NCI-H146 treated with DMSO at 0.1 percent for 48 hours (cell line): ENCODE measurements around the gene APOOL.
"Not testable (repeated sequence)": the region's sequence is repeated elsewhere in the genome, so short reads cannot be mapped to it uniquely, and the experiment has no call there.

Experiments used
- DNase-seq: peaks from one replicate; lab custom pipeline; 2025; ENCODE audit not compliant: unreplicated experiment; lab: John Stamatoyannopoulos, UW

Gene APOOL, protein sequence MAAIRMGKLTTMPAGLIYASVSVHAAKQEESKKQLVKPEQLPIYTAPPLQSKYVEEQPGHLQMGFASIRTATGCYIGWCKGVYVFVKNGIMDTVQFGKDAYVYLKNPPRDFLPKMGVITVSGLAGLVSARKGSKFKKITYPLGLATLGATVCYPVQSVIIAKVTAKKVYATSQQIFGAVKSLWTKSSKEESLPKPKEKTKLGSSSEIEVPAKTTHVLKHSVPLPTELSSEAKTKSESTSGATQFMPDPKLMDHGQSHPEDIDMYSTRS

DNA sequence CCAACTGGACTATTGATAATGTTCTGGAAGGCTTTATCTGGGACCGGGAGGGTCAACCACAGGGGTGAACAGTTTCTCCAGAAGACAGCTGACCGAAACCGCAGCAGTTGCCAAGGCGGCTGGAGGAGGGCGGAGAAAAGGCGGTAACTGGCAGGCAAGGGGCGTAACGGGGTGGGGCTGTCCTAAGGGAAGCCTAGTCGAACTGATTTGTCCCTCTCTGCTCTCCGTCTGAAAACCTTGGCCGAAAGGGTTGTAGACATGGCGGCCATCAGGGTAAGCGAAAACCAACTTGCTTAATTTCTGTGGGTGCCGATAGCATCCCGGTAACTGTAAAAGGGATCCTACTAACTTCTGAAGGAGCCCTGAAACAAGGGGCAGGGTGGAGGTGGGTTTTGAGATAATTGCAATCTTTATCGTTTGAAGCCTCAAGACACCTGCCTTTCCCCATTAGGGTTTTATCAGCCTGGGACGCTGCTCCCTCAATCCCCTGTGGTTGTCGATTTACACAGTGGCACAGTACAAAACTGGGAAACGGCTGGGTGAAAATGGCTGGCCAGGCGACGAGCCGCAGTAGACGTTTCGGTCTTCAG, at the start of gene APOOL:
Gene APOOL (plus strand): TSS at position 223 of the 590 bp plus-strand sequence. CDS start 36 bp downstream, at position 259.
- DNase-seq, result peak; percentile 81

DNA sequence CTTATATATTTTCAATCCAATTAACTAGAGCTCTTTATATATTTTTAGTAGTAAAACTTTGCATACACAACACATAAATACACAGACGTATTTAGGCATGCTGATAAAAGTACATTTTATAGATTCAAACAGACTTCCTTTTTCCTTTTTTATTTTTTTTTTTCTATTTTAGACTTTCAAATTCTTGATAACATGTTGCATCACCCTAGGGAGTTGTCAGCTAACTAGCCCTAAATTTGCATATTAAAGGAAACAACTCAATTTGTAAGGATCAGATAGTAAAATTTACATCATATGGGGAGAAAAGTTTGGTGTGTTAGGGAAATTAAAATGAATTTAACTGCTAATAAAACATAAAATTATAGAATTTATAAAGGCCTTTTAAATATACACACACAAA, 47.4 kb upstream of the APOOL start:
- no peak for DNase-seq

DNA sequence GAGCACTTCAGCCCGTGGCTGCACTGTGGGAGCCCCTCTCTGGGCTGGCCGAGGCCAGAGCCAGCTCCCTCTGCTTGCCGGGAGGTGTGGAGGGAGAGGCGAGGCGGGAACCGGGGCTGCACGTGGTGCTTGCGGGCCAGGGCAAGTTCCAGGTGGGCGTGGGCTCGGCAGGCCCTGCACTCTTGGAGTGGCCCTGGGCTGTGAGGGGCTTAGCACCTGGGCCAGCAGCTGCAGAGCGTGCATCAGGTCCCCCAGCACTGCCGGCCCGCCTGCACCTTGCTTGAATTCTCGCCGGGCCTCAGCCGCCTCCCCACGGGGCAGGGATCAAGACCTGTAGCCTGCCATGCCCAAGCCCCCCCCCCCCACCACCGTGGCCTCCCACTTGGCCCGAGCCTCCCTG, 28.9 kb upstream of the APOOL start:
- no peak for DNase-seq

DNA sequence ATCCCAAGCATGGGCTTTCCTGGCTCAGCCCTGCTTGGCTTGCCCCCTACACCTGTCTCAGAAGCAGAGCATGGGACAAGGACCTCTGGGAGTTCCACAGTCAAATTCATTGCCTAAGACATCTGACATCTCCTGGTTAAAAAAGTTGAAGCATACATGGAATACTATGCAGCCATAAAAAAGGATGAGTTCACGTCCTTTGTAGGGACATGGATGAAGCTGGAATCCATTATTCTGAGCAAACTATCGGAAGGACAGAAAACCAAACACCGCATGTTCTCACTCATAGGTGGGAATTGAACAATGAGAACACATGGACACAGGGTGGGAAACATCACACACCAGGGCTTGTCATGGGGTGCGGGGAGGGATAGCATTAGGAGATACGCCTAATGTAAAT, 11.9 kb upstream of the APOOL start:
- DNase-seq, result not testable (repeated sequence)

DNA sequence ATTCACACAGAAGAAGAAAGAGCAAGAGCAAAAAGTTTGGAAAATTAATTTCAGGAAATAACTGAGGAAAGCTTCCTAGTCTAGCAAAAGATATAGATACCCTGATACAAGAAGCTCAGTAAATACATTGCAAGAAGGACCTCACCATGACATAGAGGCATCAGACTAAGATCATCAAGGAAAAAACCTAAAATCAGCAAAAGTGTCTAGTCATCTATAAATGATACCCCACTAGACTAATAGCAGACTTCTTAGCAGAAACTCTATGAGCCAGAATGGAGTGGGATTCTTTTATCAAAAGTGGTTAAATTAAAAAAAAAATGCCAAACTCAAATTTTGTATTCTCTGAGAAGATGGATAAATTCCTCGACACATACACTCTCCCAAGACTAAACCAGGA, 10.5 kb upstream of the APOOL start:
- DNase-seq, result no peak

DNA sequence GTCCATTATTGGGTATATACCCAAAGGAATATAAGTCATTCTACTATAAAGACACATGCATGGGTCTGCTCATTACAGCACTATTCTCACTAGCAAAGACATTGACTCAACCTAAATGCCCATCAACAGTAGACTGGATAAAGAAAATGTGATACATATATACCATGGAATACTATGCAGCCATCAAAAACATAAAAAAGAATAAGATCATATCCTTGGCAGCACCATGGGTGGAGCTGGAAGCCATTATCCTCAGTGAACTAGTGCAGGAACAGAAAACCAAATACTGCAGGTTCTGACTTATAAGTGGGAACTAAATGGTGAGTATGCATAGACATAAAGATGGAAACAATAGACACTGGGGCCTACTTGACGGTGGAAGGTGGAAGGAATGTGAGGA, 2.3 kb upstream of the APOOL start:
- no peak for DNase-seq

DNA sequence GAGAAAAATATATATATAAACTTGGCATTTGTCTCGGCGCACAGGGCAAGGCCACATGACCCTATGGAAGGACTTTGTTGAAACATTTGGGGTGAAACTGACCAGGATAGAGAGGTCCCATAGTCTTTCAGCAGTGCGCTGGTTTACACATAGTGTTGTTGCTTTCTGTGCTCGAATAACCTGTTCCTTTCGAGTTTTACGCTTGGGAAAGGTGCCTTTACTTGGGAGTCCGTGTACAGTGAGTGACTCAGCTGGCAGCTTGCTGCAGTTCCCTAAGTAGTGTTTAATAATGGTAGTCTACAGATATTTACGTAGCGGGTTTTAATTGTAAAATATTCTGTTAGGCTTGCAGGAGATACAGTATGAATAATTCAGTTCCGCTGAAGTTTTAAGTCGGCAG, 578 bp downstream of the APOOL start:
- no peak for DNase-seq

DNA sequence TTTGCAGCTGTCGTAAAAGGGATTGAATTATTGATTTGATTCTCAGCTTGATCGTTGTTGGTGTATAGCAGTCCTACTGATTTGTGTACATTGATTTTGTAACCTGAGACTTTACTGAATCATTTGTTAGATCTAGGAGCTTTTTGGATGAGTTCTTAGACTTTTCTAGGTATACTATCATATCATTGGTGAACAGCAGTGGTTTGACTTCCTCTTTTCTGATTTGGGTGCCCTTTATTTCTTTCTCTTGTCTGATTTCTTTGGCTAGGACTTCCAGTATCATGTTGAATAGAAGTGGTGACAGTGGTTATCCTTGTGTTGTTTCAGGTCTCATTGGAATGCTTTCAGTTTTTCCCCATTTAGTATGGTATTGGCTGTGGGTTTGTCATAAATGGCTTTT, 8.4 kb downstream of the APOOL start:
- DNase-seq, result no peak

DNA sequence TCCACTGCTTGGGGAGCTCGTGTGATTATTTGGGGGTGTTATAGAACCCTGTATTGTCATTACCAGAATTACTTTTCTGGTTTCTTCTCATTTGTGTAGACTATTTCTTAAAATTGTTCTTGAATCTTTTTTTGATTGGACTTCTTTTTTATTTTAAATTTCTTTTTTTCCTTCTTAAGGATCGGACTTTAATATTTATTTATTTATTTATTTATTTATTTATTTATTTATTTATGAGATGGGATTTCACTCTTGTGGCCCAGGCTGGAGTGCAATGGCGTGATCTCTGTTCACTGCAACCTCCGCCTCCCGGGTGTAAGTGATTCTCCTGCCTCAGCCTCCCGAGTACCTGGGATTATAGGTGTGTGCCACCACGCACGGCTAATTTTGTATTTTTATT, 11.7 kb downstream of the APOOL start:
- DNase-seq, result not testable (repeated sequence)

DNA sequence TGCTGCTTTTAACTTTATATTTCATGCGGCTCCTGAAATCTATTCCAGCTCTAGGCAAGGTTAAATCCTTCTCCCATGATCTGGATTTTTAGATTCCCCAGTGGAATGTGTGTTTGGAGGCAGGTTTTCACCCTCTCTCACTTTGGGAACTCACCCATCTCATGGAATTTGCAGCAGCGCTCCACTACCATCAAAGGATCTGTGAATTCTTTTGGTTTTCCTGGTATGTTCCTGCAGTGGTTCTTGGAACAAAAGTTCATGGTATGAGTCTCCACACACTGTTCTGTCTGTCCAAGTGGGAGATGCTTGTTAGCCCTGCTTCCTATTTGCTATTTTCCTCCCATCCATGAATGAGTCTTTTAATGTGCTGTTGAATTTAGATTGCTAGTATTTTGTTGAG, 14.0 kb downstream of the APOOL start:
- DNase-seq, result no peak

DNA sequence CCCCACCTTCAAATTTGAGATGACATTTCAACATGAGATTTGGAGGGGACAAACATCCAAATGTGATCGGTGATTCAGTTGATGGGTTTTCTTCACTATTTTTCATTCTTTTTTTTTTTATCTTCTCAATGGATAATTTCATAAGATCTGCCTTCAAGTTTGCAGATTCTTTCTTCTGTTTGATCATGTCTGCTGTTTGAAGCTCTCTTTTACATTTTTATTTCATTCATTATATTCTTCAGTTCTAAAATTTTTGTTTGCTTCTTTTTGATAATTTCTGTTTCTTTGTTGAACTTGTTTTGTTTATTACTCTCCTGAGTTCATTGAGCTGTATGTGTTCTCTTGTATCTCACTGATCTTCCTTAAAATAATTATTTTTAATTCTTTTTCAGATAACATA, 14.8 kb downstream of the APOOL start:
- DNase-seq, result no peak

DNA sequence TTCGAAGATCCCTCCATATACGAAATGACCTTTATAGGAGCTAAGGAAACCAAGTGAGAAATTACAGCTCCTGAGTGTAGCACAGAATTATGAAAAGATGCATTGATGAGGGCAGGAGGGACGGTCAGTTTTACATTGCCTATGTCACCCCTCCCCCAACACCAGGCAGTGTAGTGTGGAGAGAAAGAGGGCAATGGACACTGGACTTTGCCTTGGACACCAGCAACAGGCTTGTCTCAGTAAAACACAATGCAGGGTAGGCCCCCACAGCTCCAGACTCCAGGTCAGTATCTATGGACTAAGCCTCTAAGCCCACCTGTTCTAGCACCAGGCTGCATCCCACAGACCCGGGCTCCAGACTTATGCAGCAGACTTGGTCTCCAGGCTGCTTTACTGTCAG, 16.5 kb downstream of the APOOL start:
- no peak for DNase-seq

DNA sequence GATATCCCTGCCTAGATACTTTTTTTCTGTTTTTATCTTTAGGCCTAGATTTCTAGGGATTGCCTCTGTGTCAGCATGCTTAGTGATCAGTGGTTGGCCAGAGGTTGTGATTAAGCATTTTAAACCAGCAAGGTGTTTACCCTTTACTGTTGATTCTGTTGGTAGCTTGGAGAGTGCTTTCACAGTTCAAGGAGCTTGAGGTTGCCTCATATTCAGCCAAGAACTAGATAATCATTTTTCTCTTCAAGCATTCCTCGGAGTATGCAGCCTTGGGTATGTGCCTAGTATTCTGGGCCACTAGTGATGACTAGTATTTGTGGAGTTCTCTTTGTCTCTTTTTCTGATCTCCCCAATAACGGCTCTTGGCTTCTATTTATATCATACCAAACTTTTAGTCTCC, 20.4 kb downstream of the APOOL start:
- DNase-seq, result no peak

DNA sequence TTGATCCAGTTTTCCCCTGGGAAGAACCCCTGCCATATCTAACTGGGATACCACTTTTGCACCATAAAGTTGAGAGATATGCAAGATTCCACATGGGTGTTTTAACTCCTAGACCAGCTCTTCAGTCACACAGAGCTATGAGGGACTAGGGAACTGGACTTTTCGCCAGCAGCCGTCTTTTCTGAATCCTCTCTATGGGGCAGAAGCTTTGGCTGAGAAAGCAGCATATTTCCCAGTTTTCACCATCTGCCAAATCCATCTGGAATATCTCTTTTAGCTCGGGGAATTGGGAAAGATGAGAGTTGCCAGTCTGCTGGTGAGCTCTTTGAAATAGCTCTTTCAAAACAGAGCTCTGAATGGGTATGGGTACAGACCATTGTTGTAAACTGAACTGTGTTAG, 20.9 kb downstream of the APOOL start:
- DNase-seq, result no peak

DNA sequence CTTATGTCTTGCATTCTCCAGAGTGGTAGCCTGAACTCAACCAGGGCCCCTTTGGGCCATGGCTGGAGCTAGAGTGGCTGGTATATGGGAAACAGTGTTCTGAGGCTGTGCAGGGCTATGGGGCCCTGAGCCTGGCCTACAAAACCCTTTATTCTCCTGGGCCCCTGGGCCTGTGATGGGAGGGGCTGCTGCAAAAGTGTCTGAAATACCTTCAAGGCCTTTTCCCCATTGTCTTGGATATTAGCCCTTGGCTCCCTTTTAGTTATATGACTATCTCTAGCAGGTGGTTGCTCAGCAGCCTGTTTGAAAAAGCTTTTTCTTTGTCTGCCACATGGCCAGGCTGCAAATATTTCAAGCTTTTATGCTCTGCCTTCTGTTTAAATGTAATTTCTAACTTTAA, 22.5 kb downstream of the APOOL start:
- no peak for DNase-seq

DNA sequence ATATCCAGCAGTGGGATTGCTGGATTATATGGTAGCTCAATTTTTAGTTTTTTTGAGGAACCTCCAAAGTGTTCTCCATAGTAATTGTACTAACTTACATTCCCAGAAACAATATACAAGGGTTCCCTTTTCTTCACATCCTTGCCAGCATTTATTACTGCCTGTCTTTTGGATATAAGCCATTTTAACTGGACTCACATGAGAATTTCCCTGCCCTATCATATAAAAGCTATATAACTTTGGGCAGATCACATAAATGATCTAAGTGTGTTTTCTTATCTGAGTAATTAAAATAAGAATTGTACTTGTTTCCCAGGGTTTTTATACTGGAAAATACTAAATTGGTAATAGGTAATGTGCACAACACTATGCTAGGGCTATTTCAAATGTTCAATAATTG, 25.4 kb downstream of the APOOL start:
- no peak for DNase-seq

DNA sequence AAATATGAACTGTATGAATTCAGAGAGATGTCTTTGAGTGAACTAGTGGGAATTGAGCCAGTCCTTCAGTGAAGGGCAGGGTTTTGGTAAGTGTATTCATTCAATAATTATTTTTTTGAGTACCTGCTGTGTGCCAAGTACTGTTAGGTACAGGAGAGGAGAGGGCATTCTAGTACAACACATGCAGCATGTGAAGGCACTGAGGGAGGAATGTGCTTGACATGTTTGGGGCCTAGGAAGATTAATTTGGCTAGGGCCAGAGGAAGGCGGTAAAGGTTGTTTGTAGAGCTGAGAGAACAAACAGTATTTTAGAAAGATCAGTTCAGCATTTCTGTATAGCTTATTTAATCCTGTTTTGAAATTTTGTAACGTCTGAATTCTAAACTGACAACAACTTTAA, 27.8 kb downstream of the APOOL start:
- DNase-seq, result no peak

DNA sequence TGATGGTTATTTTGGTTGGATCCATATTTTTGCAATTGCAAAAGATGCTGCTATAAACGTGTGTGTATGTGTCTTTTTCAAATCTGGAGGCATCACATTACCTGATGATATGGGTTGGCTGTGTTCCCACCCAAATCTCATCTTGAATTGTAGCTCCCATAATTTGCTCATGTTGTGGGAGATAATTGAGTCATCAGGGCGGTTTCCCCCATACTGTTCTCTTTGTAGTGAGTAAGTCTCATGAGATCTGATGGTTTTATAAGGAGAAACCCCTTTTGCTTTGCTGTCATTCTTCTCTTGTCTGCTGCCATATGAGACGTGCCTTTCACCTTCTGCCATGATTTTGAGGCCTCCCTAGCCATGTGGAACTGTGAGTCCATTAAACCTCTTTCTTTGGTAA, 33.4 kb downstream of the APOOL start:
- DNase-seq, result no peak

DNA sequence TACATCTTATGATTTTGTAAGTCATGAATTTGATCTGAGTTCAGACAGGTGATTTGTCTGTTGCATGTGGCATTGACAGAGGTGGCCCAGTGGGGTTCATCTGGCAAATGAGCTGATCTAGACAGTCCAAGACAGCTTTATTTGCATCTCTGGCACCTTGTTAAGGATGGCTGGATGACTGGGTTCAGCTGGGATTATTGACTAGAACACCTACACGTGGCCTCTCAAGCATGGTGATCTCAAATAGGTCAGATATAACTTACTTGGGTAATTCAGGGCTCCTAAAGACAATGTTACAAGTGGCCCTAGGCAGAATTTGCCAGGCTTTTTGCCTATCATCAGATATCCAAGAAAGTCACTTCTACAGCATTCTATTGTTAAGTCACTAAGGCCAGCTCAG, 48.0 kb downstream of the APOOL start:
- DNase-seq, result no peak

DNA sequence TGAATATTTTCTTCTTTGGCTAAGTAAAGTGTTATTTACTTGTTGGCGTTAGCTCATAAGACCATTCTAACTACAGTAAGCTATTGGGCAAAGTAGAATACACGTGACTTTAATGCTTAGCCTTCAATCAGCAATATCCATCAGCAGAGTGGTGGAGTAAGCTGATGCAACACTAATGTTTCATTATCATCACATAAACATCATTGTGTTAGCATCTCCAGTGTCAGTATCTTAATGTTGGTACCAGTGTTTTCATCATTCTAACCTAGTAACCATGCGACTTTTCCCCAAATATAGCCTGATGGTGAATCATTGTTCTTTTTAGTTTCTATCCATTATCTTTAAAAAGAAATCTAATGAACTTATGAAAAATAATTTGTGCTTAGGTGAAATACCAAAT, 48.5 kb downstream of the APOOL start:
- no peak for DNase-seq

DNA sequence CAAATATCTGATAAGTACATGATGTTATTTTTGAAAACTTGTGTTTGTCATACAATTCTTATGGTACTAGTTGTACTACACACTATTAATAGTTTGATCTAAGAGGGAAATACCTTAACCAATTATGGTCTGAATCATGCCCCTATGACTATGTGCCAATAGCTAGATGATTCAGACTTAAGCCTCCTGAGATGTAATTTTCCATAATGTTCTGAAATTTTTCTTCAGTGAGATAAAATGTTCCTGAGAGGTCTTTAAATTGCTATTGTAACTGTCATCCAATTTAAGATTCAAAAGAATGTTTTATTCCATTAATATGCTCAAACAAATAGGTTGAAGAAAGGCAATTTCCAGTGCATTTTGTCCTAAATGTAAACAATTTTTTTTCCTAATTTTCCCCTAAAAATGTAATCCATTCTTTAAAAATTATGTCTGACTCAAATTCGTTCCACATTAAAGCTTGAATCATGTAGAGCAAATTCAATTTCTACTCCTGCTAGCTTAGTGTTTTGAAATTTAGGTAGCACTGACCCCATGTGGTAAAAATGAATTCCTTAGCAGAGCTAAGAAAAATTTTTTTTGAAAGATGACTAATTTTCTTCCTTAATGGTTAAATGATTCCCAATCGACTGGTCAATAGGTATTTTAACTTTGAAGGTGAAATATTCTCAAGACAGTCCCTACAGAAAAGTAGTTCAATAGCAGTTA, 49.1 kb downstream of the APOOL start:
- no peak for DNase-seq

DNA sequence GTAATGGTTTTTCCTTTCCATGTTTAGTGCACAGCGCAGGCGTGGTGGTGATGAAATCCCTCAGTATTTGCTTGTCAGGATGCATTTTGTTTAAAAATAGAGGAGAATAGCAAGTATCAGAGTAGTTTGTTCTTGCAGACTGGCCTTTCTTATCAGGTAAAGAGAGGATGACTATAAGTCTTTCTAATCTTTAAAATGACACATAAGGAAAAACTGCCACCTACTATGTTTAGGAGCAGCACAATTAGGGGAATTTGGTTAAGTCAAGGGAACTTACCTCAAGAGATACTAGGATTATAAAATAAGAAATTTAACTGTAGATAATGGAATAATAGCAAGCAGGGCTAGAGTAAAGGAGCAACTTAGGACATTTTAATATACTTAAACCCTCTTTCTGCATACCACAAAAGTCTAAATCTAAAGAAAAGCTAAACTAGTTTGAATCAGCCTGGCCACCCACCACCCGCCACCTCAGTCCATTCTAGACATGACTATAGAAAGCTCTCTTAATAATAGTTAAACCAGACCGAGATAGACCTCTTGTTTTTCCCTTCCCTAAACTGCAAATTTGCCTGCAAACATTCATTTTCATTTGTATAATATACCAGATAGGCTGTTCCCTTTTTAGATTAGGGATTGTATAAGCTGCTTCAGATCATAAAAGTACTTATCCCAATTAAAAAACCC, 62.0 kb downstream of the APOOL start:
- no peak for DNase-seq
